ENCODE data around the gene C12orf60.

DNA sequence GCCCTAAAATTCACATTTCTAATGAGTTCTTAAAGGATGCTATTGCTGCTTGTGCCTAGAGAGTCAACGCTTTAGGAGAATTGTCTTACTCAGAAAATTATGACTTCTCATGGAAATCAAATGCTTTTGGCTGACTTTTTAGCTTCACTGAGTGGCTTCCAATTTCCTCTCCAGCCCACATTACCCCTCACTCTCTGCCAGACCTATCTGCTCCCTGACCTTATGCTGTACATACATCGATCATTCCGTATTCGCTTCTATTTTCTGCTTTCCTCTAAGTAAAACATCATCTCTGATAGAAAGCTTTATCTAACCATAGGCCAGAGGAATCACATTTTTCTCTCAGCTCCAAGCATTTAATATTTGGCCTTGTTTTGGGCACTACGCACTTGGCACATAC, 23.0 kb downstream of the C12orf60 start:
- TF ChIP-seq ZNF274 (IDR thresholded peaks at IDR 0.05; ENCODE audit: low read depth, low read length): no peak
- TF ChIP-seq YY1 (IDR thresholded peaks at IDR 0.05; ENCODE audit: insufficient read depth, insufficient read length): no peak
